ENCODE data around the gene STK39.

The STK39 gene

DNA sequence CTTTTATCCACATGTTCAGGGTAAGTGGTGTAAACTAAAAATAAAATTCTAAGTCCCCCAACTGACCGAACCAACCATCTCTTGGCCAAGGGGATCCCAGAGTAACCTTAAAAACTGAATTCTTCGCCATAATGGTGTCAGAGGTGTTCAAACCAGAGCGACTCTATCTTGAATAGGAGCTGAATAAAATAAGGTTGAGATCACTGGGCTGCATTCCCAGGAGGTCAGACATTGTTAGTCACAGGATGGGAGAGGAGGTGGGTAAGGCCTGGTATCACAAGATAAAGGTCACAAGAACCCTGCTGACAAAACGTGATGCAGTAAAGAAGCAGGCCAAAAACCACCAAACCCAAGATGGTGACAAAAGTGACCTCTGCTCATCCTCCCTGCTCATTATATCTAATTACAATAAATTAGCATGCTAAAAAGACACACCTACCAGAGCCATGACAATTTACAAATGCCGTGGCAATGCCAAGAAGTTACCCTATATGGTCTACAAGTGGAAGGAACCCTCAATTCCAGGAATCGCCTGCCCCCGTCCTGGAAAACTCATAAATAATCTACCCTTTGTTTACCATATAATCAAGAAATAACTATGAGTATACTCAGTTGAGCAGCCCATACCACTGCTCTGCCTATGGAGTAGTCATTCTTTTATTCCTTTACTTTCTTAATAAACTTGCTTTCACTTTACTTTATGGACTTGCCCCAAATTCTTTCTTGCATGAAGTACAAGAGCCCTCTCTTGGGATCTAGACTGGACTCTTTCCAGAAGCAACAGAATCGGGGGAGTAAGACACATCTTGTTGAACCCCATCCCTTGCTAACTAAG is 302.4 kb downstream of the STK39 start:
- no peak for DNase-seq

DNA sequence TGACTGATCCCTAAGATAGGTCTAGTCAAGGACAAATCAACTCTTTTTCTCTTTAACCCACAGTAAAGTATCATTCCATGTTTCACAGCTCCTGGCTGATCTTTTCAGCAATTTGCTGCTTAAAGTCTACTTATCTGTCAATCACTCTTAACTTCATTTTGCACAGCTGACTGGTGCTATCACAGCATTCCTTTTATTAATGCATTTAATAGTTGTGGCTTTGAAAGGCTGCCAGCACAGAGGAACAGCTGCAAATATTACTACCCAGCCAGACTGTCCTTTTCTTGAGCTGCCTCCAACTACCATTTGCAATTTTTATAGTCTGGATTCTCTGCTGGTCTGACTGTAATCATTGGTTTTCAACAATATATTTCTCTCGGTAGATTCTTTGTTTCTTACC is 303.5 kb downstream of the STK39 start:
- DNase-seq: no peak

DNA sequence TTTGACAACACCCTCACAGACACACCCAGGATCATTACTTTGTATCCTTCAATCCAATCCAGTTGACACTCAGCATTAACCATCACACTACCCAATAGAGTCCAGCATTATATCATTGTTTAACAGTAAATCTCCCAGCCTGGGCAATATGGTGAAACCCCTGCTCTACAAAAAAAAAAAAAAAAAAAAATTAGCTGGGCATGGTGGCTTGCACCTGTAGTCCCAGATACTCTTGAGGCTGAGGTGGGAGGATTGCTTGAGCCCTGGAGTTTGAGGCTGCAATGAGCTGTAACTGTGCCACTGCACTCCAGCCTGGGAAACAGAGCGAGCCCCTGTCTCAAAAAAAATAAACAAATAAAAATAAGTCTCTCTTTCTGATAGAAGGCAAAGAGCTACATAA is 304.0 kb downstream of the STK39 start:
- no peak for DNase-seq

DNA sequence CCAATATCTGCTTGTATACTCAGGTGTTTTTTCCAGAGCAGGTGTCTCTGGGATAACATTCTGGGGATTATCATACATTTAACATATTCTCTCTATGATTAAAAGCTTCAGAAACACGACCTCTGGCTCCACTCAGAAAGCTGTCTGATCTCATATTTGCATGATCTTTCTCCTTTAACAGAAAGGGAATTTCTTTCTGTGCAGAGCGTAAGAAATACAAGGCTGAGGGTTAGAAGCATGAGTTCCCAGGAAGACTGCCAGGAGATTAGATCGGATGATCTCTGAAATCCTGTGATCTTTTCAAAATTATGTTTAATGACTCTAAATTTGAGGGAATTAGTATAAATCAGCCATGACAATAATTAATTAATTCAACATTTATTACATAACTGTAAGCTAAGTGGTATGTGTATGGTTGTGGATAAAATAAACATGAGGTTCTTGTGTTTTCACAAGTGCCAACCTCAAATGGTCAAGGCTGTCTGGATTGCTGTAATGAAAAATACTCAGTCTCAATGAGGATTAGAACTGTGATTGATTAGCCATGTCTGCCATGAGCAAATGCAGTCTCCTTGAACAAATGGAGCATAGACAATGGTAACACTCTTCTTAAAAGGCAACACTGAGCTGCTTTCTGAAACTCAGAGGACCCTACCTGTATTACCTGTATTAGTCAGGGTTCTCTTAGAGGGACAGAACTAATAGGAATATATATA is 304.9 kb downstream of the STK39 start:
- no peak for DNase-seq

DNA sequence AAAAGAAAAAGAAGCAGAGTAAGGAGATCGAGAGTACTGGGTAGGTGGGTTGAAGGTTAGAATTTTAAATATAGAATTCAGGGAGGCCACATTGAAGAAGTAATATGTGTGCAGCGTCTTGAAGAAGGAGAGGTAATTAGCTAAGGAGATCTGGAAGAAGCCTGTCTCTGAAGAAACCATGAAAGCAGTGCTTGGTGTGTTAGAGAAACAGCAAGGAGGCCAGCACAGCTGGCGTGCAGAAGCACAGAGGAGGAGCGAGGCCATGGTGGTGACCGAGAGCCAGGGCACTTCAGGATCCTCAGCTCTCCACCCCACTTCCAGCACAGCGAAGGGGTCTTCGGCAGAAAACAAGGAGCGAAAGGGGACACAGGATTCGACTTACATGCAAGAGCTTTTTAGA is 305.8 kb downstream of the STK39 start:
- no peak for DNase-seq

DNA sequence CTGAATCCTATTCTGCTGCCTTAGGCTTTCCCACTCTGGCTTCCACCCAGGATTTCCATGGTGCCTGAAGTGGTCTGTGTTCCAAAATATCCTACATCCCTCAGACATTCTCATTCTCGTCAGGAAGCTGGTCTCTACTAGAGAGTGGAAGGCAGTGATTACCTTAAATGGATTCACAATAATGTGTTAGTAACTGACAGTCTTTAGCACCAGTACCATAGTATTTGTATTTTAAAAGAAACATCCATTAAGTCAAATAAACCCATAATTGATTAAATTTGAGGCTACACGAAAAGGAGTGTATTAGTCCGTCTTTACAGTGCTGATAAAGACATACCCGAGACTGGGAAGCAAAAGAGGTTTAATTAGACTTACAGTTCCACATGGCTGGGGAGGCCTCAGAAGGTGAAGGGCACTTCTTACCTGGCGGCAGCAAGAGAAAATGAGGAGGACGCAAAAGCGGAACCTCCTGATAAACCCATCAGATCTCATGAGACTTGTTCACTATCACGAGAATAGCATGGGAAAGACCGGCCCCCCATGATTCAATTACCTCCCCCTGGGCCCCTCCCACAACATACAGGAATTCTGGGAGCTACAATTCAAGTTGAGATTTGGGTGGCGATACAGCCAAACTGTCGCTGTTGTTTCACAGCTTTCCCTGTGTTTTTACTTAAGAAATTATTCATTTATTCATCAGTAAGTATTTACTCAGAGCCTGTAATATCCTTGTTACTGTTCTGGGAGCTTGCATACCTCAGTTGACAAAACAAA is 306.5 kb downstream of the STK39 start:
- no peak for DNase-seq

DNA sequence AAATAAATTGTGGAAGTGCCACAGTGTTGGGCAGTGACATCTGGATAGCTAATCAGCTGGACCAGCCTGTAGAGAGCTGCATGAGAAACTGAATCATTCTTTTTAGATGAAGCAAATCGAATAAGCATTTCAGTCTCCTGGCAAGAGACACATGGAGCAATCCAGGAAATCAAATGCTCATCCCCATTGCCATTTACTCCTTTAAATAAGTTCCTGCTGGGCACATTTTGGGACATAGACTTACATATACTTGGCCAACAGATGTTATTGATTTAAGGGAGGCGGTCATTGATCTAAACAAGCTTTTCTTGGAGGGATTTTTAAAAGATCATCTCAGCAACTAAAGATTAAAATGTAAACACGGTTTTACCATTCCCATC is 307.1 kb downstream of the STK39 start:
- DNase-seq: no peak

DNA sequence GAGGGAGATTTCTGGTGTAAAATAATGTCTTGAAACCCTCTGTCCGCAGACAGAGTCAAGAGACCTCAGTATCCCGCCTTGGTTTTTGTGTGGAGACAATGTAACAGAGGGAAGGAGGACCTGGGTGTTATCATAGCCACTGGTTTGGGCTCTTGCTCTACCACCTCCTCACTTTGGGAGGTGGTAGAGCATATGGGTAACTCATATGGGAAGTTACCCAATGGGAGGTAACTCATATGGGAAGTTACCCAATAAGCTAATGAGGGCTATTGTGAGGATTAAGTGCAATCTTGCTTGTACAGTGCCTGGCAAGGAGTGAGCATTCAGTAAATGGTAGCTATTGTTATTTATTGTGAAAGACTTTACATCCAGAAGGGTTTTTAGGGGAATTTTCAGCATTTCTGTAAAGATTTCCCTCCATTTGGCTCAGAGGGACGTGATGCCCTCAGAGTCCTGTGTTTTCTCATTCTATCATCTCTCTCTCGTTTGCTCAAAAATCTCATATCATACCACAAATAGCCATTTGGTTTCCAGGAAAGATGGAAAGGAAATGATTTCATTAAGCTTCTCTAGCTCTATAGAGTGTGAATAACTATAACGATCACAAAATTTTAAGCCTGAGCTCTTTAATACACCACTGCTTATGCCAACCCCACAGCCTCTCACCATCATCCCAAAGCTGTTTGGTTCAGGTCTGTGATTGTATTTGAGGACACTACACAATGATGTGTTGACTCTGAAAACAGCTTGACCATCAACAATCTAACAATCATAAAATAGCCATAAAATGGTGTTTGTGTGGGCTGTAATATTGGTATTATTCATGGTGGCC is 307.7 kb downstream of the STK39 start:
- DNase-seq: peak; percentile 27

DNA sequence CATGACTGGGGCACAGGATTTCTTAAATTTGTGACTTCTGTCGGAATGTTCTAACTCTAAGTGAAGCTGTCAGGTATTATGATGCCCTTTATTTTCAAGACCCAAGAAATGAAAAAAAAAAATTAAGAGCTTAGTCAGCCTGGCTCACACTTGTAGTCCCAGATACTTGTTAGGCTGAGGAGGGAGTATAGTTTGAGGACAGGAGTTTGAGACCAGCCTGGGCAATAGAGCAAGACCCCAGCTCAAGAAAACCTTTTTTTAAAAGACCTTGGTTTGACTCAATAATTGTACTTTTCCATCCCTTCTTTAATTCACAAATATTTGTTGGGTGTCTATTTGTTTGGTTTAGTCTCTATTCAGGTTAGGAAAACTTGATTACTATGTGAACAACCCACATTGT is 310.0 kb downstream of the STK39 start:
- no peak for DNase-seq

DNA sequence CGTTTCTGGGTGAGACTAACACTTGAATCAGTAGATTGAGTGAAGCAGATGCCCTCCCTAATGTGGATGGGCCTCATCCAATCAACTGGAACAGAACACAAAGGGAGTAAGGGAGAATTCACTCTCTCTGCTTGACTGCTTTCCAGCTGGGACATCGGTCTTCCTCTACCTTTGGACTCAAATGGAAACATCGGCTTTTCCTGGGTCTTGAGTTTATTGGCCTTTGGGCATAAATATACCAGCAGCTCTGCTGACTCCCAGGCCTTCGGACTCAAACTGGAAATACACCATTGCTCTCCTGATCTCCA is 311.6 kb downstream of the STK39 start:
- no peak for DNase-seq

DNA sequence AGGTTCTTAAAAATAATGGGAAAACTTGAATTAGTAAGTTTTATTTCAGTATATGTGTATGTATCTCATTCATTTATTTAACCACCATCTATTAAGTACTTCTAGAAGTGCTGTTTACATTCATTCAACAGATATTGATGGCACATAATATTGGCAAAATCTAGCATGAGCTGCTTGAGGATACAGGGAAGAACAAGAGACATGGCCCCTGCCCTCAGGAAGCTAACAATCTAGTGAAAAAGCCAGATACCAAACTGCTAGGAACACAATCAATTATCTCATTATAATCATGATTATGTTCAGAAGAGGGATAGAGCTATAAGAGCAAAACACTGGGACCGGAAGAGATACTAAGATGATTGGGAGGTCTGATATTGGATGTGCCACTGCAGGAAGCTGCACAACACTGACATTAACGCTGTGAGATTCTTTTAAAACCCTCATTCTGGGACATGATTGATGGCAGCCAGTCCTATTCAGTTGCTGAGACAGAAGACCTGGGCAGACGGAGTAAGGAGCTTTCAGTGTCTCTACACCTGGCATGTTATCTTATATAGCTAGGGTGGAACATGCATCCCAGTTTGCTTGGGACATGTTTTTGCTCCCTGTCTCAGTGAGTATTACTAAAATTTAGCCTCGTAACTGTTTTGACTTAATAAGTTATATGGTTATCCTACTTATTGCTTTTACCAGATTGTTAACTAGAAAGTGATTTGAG is 314.1 kb downstream of the STK39 start:
- DNase-seq: no peak

DNA sequence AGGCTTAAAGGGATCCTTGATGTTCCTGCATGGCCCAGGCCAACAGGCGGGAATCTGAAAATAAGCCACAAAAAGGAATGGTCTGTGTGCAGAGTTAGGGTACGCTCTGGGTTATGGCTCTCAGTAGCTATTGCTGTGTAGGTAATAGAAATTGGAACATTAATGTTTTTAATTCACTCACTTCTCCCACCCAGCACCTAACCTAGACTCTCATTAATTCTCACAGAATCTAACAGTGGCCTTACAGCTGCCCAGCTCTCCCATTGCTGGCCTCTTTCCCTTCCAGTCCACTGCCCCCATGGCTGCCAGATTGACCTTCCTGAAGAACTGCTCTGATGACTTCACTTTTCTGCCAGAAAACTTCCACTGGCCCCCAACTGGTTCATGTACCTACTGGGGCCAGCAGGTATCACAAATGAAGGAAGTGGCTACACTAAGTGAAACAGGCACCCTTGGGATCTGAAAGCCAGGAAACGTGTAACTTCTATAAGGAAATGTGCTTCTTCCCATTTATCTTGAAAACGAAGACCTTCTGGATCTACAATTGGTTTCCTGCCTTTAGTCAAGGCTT is 315.2 kb downstream of the STK39 start:
- no peak for DNase-seq

DNA sequence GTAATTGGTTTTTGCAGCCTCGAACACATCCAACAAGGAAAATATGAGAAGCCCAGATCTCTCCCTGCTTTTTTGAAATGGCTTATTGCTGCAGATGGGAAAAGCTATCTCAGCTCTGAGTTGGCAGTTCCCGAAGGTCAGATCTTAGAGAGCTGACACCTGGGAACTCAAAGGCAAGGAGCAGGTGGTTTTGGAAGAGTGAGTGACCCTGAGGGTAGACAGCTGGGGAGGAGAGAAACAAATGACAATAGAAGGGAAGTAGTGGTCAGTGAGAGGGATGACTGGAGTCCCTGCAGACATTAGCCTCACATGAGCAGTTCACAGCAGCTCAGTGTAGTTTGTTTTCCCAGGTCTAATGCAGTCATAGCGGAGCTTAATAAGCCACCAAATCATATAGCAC is 317.9 kb downstream of the STK39 start:
- DNase-seq: no peak

DNA sequence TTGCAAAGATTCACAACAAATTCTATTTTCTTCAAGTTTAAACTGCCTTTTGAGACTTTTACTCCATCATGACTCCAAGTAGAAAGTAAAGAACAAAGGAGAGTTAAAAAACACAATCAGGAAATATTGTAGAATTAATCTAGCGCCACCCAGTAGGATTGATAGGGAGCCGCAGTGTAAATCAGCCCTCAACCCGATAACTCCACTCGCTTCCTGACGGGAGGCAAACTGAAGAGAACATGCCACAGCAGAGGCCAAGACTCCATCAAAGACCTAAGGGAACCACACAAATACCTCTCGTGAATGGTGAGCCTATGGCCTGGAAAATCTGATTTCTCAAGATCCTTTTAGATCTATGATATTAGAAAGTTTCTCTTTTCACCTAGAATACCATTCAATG is 319.0 kb downstream of the STK39 start:
- no peak for DNase-seq

DNA sequence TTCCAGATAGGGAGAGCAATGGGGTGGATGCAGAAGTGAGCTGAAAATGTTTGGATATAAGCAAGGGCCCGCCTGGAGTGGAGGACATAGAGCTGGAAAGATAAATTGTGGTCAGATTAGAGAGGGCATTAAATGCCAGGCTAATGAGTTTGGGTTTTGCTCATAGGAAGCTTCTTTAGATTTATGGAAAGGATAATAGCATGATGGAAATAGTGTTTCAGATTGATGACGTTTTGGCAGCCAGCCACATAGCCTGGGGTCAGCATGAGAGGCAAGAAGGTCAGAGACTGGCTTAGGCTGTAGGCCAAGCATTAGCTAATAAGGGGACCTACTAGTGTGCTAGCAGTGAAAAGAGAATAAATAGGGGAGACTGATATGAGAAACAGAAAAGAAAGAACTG is 321.6 kb downstream of the STK39 start:
- no peak for DNase-seq

DNA sequence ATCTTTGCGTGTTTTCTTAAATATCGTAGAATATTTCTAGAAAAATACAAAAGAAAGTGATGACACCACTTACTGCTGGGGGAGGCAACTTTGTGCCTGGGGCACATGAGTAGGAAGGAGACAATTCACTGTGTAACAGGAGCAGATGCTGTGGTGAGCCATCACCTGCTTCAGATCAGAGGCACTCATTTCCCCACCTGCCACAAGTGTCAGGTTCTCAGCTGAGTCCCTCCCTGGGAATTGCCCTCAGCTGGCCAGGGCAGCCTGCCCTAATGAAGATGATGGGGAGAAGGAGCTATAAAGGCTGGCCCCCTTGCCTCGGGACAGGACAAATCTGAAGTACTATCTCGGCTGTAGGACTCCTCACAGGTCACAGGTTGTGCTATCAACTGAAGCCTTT is 322.8 kb downstream of the STK39 start:
- DNase-seq: no peak

DNA sequence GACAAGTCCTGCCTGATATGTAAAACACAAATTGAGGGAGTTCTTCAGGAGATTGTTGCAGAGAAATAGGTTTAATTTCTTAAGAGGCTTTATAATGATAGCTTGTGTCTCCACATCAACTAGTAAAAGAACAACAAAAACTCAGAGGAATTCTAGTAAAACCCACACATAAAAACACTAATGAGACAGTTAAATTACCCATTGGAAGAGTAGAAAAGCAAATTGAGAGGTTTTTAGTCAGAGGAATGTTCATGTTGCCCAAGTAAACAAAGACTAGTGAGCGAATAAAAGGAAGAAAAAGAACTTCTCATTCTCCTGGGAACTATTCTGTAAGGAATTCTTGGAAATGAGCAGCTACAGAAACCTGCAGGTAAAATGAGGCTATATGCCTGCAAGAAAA is 330.6 kb downstream of the STK39 start:
- DNase-seq: no peak

DNA sequence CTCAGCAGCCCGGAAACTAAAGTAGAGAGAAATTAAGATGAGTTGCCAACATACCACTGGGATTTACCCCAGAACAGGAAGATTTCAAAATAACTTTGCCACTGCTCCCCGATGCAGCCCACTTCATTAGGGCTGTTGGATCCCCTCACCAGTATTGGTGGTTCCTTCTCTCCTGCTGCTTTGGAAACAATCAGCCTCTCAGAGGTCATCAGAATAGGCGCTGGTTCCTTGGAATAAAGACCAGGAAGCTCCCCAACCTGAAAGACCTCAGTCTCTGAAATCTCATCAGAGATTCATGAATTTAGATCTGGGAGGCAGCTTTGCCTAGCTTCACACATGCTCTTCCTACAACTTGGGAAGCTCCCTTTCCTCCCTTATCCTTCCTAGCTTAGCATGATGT is 332.4 kb downstream of the STK39 start:
- no peak for DNase-seq

DNA sequence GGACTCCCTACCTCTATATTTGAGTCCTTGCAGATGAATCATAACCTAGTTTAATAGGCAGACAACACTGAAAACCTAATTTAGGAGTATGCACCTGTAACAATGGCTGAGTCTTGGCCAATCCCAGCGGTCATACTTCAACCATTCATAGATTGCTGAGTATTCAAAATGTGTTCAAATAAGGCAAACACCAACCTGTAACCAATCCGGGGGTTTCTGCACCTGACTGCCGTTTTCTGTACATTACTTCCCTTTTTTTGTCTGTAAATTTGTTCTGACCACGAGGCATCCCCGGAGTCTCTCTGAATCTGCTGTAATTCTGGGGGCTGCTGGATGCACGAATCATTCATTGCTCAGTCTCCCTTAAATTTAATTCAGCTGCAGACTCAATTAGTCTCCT is 338.6 kb downstream of the STK39 start:
- DNase-seq: no peak

DNA sequence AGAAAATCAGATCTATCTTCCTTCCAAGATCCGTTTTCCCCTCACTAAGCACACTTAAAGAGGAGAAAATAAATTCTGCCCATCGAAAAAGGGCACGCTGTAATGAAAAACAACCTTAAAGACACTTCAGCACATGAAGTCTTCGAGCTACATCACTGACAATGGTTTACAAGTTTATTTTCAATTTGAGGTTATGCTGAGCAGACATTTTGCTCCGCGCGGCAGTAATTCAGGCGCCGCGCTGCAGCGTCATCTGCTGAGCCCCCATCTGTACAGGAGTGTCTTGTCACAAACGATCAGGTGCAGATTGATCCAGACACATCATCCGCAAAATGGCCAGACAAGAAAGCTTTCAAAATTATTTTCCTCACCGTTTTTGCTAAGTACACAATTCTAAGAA is 341.7 kb downstream of the STK39 start:
- DNase-seq: no peak

All from GF-D8 (cell line).